ENCODE results near the gene DNAJC16.

The DNAJC16 gene

GRCh38 chr1:15625056-15625917 lies 98.6 kb downstream of the DNAJC16 start:
- H2AFZ ChIP-seq (ENCODE audit: low read length): no peak overlapping the region
- peaks cover 14% of the 10 kb centered on the region for H3K4me1 ChIP-seq (ENCODE audit: low read length)
- no peak overlapping the region for H3K4me3 ChIP-seq (ENCODE audit: low read length)
- peaks cover 7% of the 10 kb centered on the region; the same call in 1 of the 2 replicates for H3K36me3 ChIP-seq (replicated peaks; ENCODE audit: insufficient read depth, low read length)
- H3K27me3 ChIP-seq (replicated peaks; ENCODE audit: insufficient read depth, low read length): no peaks in the 10 kb centered on the region
- DNase-seq: no peak
- TF ChIP-seq, protein P1, sequence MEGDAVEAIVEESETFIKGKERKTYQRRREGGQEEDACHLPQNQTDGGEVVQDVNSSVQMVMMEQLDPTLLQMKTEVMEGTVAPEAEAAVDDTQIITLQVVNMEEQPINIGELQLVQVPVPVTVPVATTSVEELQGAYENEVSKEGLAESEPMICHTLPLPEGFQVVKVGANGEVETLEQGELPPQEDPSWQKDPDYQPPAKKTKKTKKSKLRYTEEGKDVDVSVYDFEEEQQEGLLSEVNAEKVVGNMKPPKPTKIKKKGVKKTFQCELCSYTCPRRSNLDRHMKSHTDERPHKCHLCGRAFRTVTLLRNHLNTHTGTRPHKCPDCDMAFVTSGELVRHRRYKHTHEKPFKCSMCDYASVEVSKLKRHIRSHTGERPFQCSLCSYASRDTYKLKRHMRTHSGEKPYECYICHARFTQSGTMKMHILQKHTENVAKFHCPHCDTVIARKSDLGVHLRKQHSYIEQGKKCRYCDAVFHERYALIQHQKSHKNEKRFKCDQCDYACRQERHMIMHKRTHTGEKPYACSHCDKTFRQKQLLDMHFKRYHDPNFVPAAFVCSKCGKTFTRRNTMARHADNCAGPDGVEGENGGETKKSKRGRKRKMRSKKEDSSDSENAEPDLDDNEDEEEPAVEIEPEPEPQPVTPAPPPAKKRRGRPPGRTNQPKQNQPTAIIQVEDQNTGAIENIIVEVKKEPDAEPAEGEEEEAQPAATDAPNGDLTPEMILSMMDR (IDR thresholded peaks at IDR 0.05; ENCODE audit: low read length): no peak
- no peak for TF ChIP-seq EZH2phosphoT487 (IDR thresholded peaks at IDR 0.05; ENCODE audit: low read length)
- TF ChIP-seq EZH2 (optimal IDR thresholded peaks at IDR 0.05; ENCODE audit: low read depth, low read length): no peak
- H3K79me2 ChIP-seq (ENCODE audit: low read length): peaks cover 100% of the 10 kb centered on the region
- no peaks in the 10 kb centered on the region for H3F3A ChIP-seq (ENCODE audit: insufficient read depth, low read length)
- no peak overlapping the region for H3K4me2 ChIP-seq (ENCODE audit: low read depth, low read length)
- no peaks in the 10 kb centered on the region for H3K9me2 ChIP-seq (replicated peaks; ENCODE audit: insufficient read depth, low read length)
- peaks cover 25% of the 10 kb centered on the region for H4K20me1 ChIP-seq (ENCODE audit: insufficient read depth, low read length)
- H3K27ac ChIP-seq (ENCODE audit: low read length): no peak overlapping the region
- H3K9me3 ChIP-seq (replicated peaks; ENCODE audit: insufficient read depth, low read length): no peaks in the 10 kb centered on the region
- no peak overlapping the region for H3K9ac ChIP-seq (ENCODE audit: low read length)

Data from MM.1S (cell line).